ENCODE data around the gene CNGA2.

GRCh38 chrX:151703487-151703886, 31.1 kb upstream of the CNGA2 start:
- TF ChIP-seq CTCF (IDR thresholded peaks at IDR 0.05 in 2 of 3, conservative IDR thresholded peaks at IDR 0.05 in 1 of 3; ENCODE audit: borderline replicate concordance in 1 of 3, insufficient read depth in 1 of 3, low read depth in 2 of 3, low read length in 2 of 3) = no peak
- no peak for TF ChIP-seq JUND (IDR thresholded peaks at IDR 0.05)
